Middle frontal gyrus (tissue), 1 donor: ENCODE results near the gene CPNE8.
"Not testable (repeated sequence)": the region's sequence is repeated elsewhere in the genome, so short reads cannot be mapped to it uniquely, and the experiment has no call there.

Source experiments
- DNase-seq: peaks from one replicate; pipeline ENCODE4 v3.0.0-alpha.2; 2015; ENCODE audit warnings: low spot score; ENCODE audit errors: extremely low spot score

The CPNE8 gene

GRCh38 chr12:38742496-38742895 is 162.9 kb downstream of the CPNE8 start:
- not testable (repeated sequence) for DNase-seq

GRCh38 chr12:38736821-38737220 is 168.6 kb downstream of the CPNE8 start:
- DNase-seq = no peak

GRCh38 chr12:38732761-38733160 is 172.6 kb downstream of the CPNE8 start:
- DNase-seq = no peak

GRCh38 chr12:38728894-38729293 is 176.5 kb downstream of the CPNE8 start:
- DNase-seq = no peak

- no peak for DNase-seq
These were observed 183.7 kb downstream of the CPNE8 start for GRCh38 chr12:38721611-38722252.

- no peak for DNase-seq
These were observed 184.7 kb downstream of the CPNE8 start for GRCh38 chr12:38720661-38721060.

- no peak for DNase-seq
These were observed 192.1 kb downstream of the CPNE8 start for GRCh38 chr12:38713294-38713693.

- no peak for DNase-seq
These were observed 194.3 kb downstream of the CPNE8 start for GRCh38 chr12:38711054-38711453.

GRCh38 chr12:38708466-38708865 is 196.9 kb downstream of the CPNE8 start:
- DNase-seq = no peak

- DNase-seq = no peak
These were observed 197.7 kb downstream of the CPNE8 start for GRCh38 chr12:38707648-38708047.

- no peak for DNase-seq
These were observed 208.1 kb downstream of the CPNE8 start for GRCh38 chr12:38697289-38697688.

GRCh38 chr12:38695057-38695456 is 210.3 kb downstream of the CPNE8 start:
- no peak for DNase-seq

GRCh38 chr12:38691164-38691563 is 214.2 kb downstream of the CPNE8 start:
- no peak for DNase-seq

- DNase-seq = no peak
These were observed 214.7 kb downstream of the CPNE8 start for GRCh38 chr12:38690646-38691045.

- DNase-seq = no peak
These were observed 215.7 kb downstream of the CPNE8 start for GRCh38 chr12:38689704-38690103.

- DNase-seq = no peak
These were observed 216.2 kb downstream of the CPNE8 start for GRCh38 chr12:38689195-38689594.

GRCh38 chr12:38682521-38682920 is 222.9 kb downstream of the CPNE8 start:
- no peak for DNase-seq

GRCh38 chr12:38669530-38669929 is 235.9 kb downstream of the CPNE8 start:
- DNase-seq = no peak

GRCh38 chr12:38669081-38669480 is 236.3 kb downstream of the CPNE8 start:
- no peak for DNase-seq

GRCh38 chr12:38666425-38666824 is 239.0 kb downstream of the CPNE8 start:
- DNase-seq = no peak

- DNase-seq = no peak
These were observed 240.6 kb downstream of the CPNE8 start for GRCh38 chr12:38664661-38665269.

- DNase-seq = no peak
These were observed 242.6 kb downstream of the CPNE8 start for GRCh38 chr12:38662829-38663228.

GRCh38 chr12:38653650-38654049 is 251.7 kb downstream of the CPNE8 start:
- no peak for DNase-seq
